ENCODE measurements around the gene NISCH. TPM values are rescaled to one million over a fixed set of nuclear protein-coding genes. Genes with fewer than 3 reads are reported as not detected.

The NISCH gene
- total RNA-seq, 3 donors from 2014 or later: 67.7 to 119 (median 108) TPM

GRCh38 chr3:52443791-52444687 lies 11.4 kb upstream of the NISCH start:
- H3K27me3 ChIP-seq: no peaks in the 10 kb centered on the region
- H3K27ac ChIP-seq: peak overlapping the region in 1 of 2 donors; percentile 66
- no peaks in the 10 kb centered on the region for H3K36me3 ChIP-seq
- H3K9me3 ChIP-seq: no peaks in the 10 kb centered on the region
- intact Hi-C loops (cut with DNase I; ENCODE audit: low total_unique reads): no loop called here
- no peaks in the 10 kb centered on the region for H3K4me1 ChIP-seq
- H3K4me3 ChIP-seq: peak overlapping the region; percentile 26 to 52 (median 39)
- no peak for DNase-seq (ENCODE audit: low spot score in 2 of 2)
- TF ChIP-seq CTCF (IDR thresholded peaks at IDR 0.05) (no peak), POLR2A (IDR thresholded peaks at IDR 0.05) (no peak), POLR2AphosphoS5 (IDR thresholded peaks at IDR 0.05) (no peak)

GRCh38 chr3:52444860-52445793 lies 10.3 kb upstream of the NISCH start, which contains the start of gene SEMA3G:
SEMA3G (minus strand) TSS chr3:52445103; CDS start chr3:52445027, 76 bp downstream.
- peaks cover 0 to 1% of the 10 kb centered on the region in 2 donors for H3K4me1 ChIP-seq
- DNase-seq (ENCODE audit: low spot score in 2 of 2): peak; percentile 70 to 83
- peak within 1 kb of the TSS; percentile 26 to 52 (median 39) for H3K4me3 ChIP-seq
- intact Hi-C loops (cut with DNase I; ENCODE audit: low total_unique reads): no loop called here
- no peaks in the 10 kb centered on the region for H3K9me3 ChIP-seq
- peak; percentile 38 to 74 (median 70) for TF ChIP-seq CTCF (IDR thresholded peaks at IDR 0.05)
- TF ChIP-seq POLR2A (IDR thresholded peaks at IDR 0.05): no peak
- peak in 1 of 3 donors; percentile 16 for TF ChIP-seq POLR2AphosphoS5 (IDR thresholded peaks at IDR 0.05)
- H3K27me3 ChIP-seq: no peaks in the 10 kb centered on the region
- peak within 1 kb of the TSS in 1 of 2 donors; percentile 59 for H3K27ac ChIP-seq
- H3K36me3 ChIP-seq: no peaks in the 10 kb centered on the region

GRCh38 chr3:52446042-52446441 lies 9.4 kb upstream of the NISCH start:
- Histone ChIP-seq H3K27ac (peak overlapping the region in 1 of 2 donors; percentile 59), H3K27me3 (no peaks in the 10 kb centered on the region), H3K4me1 (peaks cover 0 to 6% of the 10 kb centered on the region in 2 donors), H3K36me3 (no peaks in the 10 kb centered on the region), H3K9me3 (no peaks in the 10 kb centered on the region), H3K4me3 (no peak overlapping the region)
- intact Hi-C loops (cut with DNase I; ENCODE audit: low total_unique reads): no loop called here
- TF ChIP-seq CTCF (IDR thresholded peaks at IDR 0.05) (no peak), POLR2AphosphoS5 (IDR thresholded peaks at IDR 0.05) (no peak), POLR2A (IDR thresholded peaks at IDR 0.05) (no peak)
- no peak for DNase-seq (ENCODE audit: low spot score in 2 of 2)

- Histone ChIP-seq H3K9me3 (no peaks in the 10 kb centered on the region), H3K27me3 (no peaks in the 10 kb centered on the region), H3K27ac (peak overlapping the region in 1 of 2 donors; percentile 59), H3K4me1 (peaks cover 0 to 6% of the 10 kb centered on the region in 2 donors), H3K4me3 (no peak overlapping the region), H3K36me3 (no peaks in the 10 kb centered on the region)
- DNase-seq (ENCODE audit: low spot score in 2 of 2): no peak
- TF ChIP-seq CTCF (IDR thresholded peaks at IDR 0.05) (peak; percentile 97 to 99 (median 99)), POLR2AphosphoS5 (IDR thresholded peaks at IDR 0.05) (no peak), POLR2A (IDR thresholded peaks at IDR 0.05) (no peak)
- intact Hi-C loops (cut with DNase I; ENCODE audit: low total_unique reads): no loop called here
These were observed 8.5 kb upstream of the NISCH start for GRCh38 chr3:52446631-52447511.

Data from breast epithelium (tissue), 4 donors.